ENCODE measurements around the gene CH25H. TPM values are rescaled to one million over a fixed set of nuclear protein-coding genes. Genes with fewer than 3 reads are reported as not detected.

Gene CH25H
- total and polyA plus RNA-seq, 5 donors, result 0.24 to 1.8 (median 0.59) TPM

GRCh38 chr10:89165923-89166322, 41.2 kb downstream of the CH25H start:
- no peaks in the 10 kb centered on the region for H3K27me3 ChIP-seq (ENCODE audit: control insufficient read depth, insufficient read depth)

GRCh38 chr10:89164920-89165319, 42.2 kb downstream of the CH25H start:
- DNase-seq (no peak), ATAC-seq (no peak)

More at GRCh38 chr10:89165923-89166322, 41.2 kb downstream of the CH25H start:
- Histone ChIP-seq H3K9me3 (ENCODE audit: control insufficient read depth, low read length) (no peaks in the 10 kb centered on the region), H3K4me3 (ENCODE audit: low read length) (no peak overlapping the region), H3K4me1 (ENCODE audit: control insufficient read depth, insufficient read depth, low read length) (no peaks in the 10 kb centered on the region), H3K27ac (ENCODE audit: low read length) (no peak overlapping the region)
- intact Hi-C loops (cut with DNase I), result no loop called here
- no peak for DNase-seq
- no peak for ATAC-seq
- 94% methylated on average over 4 of the region's 4 CpGs for WGBS

GRCh38 chr10:89164080-89164479, 43.0 kb downstream of the CH25H start:
- Histone ChIP-seq H3K9me3 (ENCODE audit: control insufficient read depth, low read length) (no peaks in the 10 kb centered on the region), H3K4me1 (ENCODE audit: control insufficient read depth, insufficient read depth, low read length) (no peaks in the 10 kb centered on the region), H3K4me3 (ENCODE audit: low read length) (no peak overlapping the region), H3K27me3 (ENCODE audit: control insufficient read depth, insufficient read depth) (no peaks in the 10 kb centered on the region), H3K27ac (ENCODE audit: low read length) (no peak overlapping the region)
- DNase-seq (no peak), ATAC-seq (peak in 1 of 2 donors; percentile 47)
- intact Hi-C loops (cut with DNase I), result no loop called here
- WGBS, result 72% methylated on average over 3 of the region's 3 CpGs

More at GRCh38 chr10:89164920-89165319, 42.2 kb downstream of the CH25H start:
- WGBS, result 77% methylated on average over 4 of the region's 4 CpGs
- no peak overlapping the region for H3K4me3 ChIP-seq (ENCODE audit: low read length)
- H3K9me3 ChIP-seq (ENCODE audit: control insufficient read depth, low read length), result no peaks in the 10 kb centered on the region
- H3K4me1 ChIP-seq (ENCODE audit: control insufficient read depth, insufficient read depth, low read length), result no peaks in the 10 kb centered on the region
- H3K27me3 ChIP-seq (ENCODE audit: control insufficient read depth, insufficient read depth), result no peaks in the 10 kb centered on the region
- intact Hi-C loops (cut with DNase I), result no loop called here
- H3K27ac ChIP-seq (ENCODE audit: low read length), result no peak overlapping the region

GRCh38 chr10:89163265-89163995, 43.7 kb downstream of the CH25H start:
- intact Hi-C loops (cut with DNase I), result no loop called here
- no peak overlapping the region for H3K4me3 ChIP-seq (ENCODE audit: low read length)
- peak; percentile 51 to 78 for ATAC-seq
- peak; percentile 27 to 66 (median 39) for DNase-seq
- no peaks in the 10 kb centered on the region for H3K4me1 ChIP-seq (ENCODE audit: control insufficient read depth, insufficient read depth, low read length)
- H3K9me3 ChIP-seq (ENCODE audit: control insufficient read depth, low read length), result no peaks in the 10 kb centered on the region
- WGBS, result 59% methylated on average over 6 of the region's 6 CpGs
- no peak overlapping the region for H3K27ac ChIP-seq (ENCODE audit: low read length)
- no peaks in the 10 kb centered on the region for H3K27me3 ChIP-seq (ENCODE audit: control insufficient read depth, insufficient read depth)

- H3K9me3 ChIP-seq (ENCODE audit: control insufficient read depth, low read length), result no peaks in the 10 kb centered on the region
- intact Hi-C loops (cut with DNase I), result no loop called here
- DNase-seq, result no peak
- no peaks in the 10 kb centered on the region for H3K27me3 ChIP-seq (ENCODE audit: control insufficient read depth, insufficient read depth)
- no peaks in the 10 kb centered on the region for H3K4me1 ChIP-seq (ENCODE audit: control insufficient read depth, insufficient read depth, low read length)
- no peak overlapping the region for H3K4me3 ChIP-seq (ENCODE audit: low read length)
- ATAC-seq, result no peak
- no peak overlapping the region for H3K27ac ChIP-seq (ENCODE audit: low read length)
Measured at GRCh38 chr10:89162596-89162995, 44.5 kb downstream of the CH25H start.

GRCh38 chr10:89160339-89160738, 46.8 kb downstream of the CH25H start:
- H3K4me1 ChIP-seq (ENCODE audit: control insufficient read depth, insufficient read depth, low read length), result no peaks in the 10 kb centered on the region
- H3K9me3 ChIP-seq (ENCODE audit: control insufficient read depth, low read length), result no peaks in the 10 kb centered on the region
- DNase-seq (no peak), ATAC-seq (no peak)
- no peaks in the 10 kb centered on the region for H3K27me3 ChIP-seq (ENCODE audit: control insufficient read depth, insufficient read depth)
- 96% methylated on average over 1 of the region's 1 CpG for WGBS
- intact Hi-C loops (cut with DNase I), result no loop called here
- no peak overlapping the region for H3K27ac ChIP-seq (ENCODE audit: low read length)
- H3K4me3 ChIP-seq (ENCODE audit: low read length), result no peak overlapping the region

GRCh38 chr10:89159761-89160160, 47.4 kb downstream of the CH25H start:
- no peaks in the 10 kb centered on the region for H3K9me3 ChIP-seq (ENCODE audit: control insufficient read depth, low read length)
- no peak overlapping the region for H3K4me3 ChIP-seq (ENCODE audit: low read length)
- ATAC-seq (no peak), DNase-seq (no peak)
- no peaks in the 10 kb centered on the region for H3K4me1 ChIP-seq (ENCODE audit: control insufficient read depth, insufficient read depth, low read length)
- H3K27me3 ChIP-seq (ENCODE audit: control insufficient read depth, insufficient read depth), result no peaks in the 10 kb centered on the region
- 95% methylated on average over 1 of the region's 1 CpG for WGBS
- H3K27ac ChIP-seq (ENCODE audit: low read length), result no peak overlapping the region
- intact Hi-C loops (cut with DNase I), result no loop called here

- no peak overlapping the region for H3K4me3 ChIP-seq (ENCODE audit: low read length)
- H3K9me3 ChIP-seq (ENCODE audit: control insufficient read depth, low read length), result no peaks in the 10 kb centered on the region
- no peak for ATAC-seq
- no peak for DNase-seq
- H3K27ac ChIP-seq (ENCODE audit: low read length), result no peak overlapping the region
- H3K4me1 ChIP-seq (ENCODE audit: control insufficient read depth, insufficient read depth, low read length), result no peaks in the 10 kb centered on the region
- intact Hi-C loops (cut with DNase I), result no loop called here
- H3K27me3 ChIP-seq (ENCODE audit: control insufficient read depth, insufficient read depth), result no peaks in the 10 kb centered on the region
Measured at GRCh38 chr10:89159316-89159715, 47.8 kb downstream of the CH25H start.

- Histone ChIP-seq H3K27me3 (ENCODE audit: control insufficient read depth, insufficient read depth) (no peaks in the 10 kb centered on the region), H3K4me1 (ENCODE audit: control insufficient read depth, insufficient read depth, low read length) (no peaks in the 10 kb centered on the region), H3K27ac (ENCODE audit: low read length) (no peak overlapping the region), H3K4me3 (ENCODE audit: low read length) (no peak overlapping the region), H3K9me3 (ENCODE audit: control insufficient read depth, low read length) (no peaks in the 10 kb centered on the region)
- DNase-seq, result no peak
- ATAC-seq, result no peak
- intact Hi-C loops (cut with DNase I), result no loop called here
Measured at GRCh38 chr10:89158446-89158845, 48.7 kb downstream of the CH25H start.

GRCh38 chr10:89156161-89156835, 50.8 kb downstream of the CH25H start:
- H3K9me3 ChIP-seq (ENCODE audit: control insufficient read depth, low read length), result no peaks in the 10 kb centered on the region
- no peaks in the 10 kb centered on the region for H3K4me1 ChIP-seq (ENCODE audit: control insufficient read depth, insufficient read depth, low read length)
- ATAC-seq (no peak), DNase-seq (no peak)
- intact Hi-C loops (cut with DNase I), result no loop called here
- 81% methylated on average over 5 of the region's 5 CpGs for WGBS
- H3K4me3 ChIP-seq (ENCODE audit: low read length), result no peak overlapping the region
- H3K27ac ChIP-seq (ENCODE audit: low read length), result no peak overlapping the region
- no peaks in the 10 kb centered on the region for H3K27me3 ChIP-seq (ENCODE audit: control insufficient read depth, insufficient read depth)

Measured in right cardiac atrium (tissue), 5 donors.